Measurements from ENCODE around the gene PPP1R1A.
A peak's percentile ranks its signal among the peaks of the same experiment; 100 is the strongest.

PPP1R1A gene

DNA sequence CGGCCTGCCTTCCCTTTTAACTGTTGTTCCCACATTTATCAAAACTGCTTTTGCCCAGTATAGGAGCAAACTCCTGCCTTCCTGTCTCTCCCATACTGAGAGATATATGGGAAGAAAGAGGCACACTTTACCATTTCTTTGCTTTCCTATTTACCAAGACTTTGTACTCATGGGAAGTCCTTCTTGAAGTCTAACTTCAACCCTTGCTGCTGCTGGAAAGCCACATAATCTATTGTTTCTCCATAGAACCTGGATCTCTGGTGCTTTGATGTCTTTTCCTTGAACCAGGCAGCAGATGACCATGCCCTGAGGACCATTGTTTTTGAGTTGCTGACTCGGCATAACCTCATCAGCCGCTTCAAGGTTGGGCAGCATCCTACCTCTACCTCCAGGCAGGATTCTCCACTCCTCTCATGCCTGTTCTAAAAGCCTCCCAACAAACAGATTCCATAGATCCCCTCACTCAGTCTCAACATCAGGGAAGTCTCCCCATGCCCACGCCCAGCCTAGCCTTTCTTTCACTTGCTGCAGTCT, 18.4 kb downstream of the PPP1R1A start:
- no peak for DNase-seq

DNA sequence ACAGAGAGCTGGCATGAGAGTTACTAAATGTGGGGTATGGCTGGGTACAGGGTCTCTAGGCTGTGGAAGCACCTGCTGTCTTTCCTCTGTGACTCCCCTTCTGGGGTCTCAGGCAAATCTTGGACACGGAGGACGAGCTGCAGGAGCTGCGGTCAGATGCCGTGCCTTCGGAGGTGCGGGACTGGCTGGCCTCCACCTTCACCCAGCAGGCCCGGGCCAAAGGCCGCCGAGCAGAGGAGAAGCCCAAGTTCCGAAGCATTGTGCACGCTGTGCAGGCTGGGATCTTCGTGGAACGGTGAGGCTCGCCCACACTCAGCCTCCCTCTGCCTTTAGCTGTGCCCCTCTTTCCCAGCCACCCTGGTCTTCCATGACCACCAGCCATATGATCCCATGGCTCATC, 19.4 kb downstream of the PPP1R1A start:
- no peak for DNase-seq

DNA sequence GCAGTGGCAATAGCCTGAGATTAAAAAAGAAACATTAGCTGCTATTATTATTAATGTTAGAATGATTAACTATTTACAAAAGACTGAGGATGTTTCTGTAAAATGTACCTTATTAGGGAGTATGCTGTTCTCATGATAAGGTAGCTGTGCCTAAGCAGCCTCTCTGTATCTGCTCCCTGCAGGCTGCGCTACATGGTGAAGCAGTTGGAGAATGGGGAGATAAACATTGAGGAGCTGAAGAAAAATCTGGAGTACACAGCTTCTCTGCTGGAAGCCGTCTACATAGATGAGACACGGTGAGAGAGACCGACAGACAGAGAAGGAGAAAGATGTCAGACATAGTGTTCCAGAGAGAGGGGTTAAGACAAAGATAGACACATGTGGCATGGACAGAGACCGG, 21.7 kb downstream of the PPP1R1A start:
- no peak for DNase-seq

DNA sequence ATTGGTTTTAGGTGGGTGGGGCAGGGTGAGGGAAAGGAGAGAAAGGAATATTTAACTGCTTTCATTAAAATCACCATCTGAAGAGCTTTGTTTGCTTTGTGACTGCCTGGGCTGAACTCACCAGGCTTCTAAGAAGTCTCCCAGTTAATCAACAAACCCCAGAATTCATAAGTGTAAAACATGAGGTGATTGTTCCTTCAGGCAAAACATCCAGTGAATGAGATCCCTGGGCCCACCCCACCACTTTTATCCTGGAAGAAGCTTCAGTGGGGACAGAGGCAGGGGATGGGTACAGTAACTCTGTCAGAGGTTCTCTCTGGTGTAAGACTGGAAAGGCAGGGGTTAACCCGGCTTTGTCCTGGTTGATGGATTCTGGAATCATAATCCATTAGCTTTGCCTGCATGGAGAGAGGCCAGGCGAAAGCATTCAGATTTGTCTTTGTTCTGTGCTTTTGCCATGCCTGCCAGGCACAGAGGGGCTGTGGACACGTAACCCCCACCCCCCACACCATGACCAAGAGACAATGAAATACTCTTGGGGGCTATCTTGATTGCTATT, 22.4 kb downstream of the PPP1R1A start:
- DNase-seq = peak; percentile 73

DNA sequence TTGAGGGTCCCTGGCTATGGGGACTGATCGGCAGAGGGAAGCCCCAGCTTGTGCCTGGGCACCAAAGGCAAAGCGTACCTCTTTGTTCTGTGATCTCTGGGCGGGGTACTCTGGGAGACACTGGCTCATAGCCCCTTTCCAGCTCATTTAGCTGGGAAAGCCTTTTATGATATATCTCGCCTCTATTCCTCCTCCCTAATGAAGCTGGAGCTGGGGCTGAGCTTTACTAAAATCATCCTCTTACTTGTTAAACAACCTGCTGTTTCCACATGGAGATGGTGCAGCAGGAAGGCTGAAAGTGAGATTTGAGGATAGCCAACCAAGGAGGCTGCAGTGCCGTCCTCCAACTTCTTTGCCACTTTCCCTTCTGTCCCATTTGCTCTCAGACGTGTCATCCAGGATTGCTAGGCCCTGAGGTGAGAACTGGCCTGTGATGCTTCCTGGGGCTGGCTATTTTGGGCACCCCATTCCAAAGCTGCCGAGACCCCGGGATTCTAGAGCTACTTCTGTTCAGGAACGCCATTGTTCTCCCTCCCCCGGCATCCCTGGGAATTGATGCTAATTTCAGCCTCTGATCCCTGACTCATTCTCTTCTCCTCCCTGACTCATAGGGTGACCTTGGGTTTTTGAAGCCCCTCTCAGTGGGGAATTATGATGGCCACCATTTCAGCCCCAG, 23.0 kb downstream of the PPP1R1A start:
- no peak for DNase-seq

DNA sequence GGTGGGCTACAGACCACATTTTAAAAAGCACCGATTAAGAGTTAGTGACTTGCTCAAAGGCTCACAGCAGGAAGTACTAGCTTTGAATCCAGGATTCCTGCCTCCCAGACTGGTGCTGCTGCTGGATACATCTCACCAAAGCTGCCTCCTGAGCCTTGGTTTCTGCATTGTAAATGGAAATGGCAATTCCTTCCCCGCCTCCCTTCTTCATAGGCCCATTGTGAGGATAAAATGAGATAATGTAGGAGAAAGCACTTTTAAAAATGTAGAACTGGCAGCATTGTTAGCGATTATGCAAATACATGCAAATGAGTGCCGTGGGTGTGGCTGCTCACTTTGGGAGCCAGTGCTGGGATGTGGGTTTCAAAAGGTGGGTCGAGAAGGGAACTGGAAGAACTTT, 23.7 kb downstream of the PPP1R1A start:
- no peak for DNase-seq

DNA sequence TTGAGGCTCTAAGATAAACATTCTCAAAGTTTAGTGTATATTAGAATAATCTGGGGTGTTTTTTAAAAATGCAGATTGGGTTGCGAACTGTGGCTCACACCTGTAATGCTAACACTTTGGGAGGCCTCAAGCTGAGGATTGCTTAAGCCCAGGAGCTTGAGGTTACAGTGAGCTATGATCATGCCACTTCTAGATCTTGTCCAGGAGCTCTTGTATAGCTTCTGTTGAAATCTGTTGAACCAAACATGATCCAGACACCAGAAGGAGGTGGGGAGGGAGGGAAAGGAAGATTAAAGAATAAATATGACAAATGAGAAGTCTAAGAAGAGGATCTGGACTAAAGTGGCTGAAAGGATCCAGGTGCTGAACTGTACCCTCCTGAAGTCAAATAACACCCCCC, 24.7 kb downstream of the PPP1R1A start:
- DNase-seq = no peak

DNA sequence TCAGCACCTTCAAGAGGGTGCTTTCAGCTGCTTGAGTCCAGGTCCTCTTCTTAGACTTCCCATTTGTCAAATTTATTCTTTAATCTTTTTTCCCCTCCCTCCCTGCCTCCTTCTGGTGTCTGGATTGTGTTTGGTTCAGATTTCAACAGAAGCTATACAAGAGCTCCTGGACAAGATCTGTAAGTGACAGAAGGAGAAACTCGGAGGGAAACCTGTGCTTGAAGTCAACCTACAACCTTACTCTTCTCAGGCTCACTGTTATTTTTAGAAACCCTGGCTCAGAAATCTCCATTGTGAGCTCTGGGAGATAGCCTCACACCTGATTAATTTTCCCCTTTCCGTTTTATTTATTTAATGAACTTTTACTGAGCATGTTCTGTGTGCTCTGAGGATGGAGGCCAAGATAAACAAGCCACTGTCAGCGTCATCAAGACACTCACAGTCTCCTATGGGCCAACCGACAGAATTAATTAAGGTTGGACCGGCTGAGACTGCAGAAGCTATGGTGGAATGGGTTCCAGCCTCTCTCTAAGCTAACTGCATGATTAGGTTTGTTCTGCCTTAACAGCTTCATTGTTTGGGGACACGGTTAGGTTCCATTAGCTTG, 25.6 kb downstream of the PPP1R1A start:
- DNase-seq = no peak

DNA sequence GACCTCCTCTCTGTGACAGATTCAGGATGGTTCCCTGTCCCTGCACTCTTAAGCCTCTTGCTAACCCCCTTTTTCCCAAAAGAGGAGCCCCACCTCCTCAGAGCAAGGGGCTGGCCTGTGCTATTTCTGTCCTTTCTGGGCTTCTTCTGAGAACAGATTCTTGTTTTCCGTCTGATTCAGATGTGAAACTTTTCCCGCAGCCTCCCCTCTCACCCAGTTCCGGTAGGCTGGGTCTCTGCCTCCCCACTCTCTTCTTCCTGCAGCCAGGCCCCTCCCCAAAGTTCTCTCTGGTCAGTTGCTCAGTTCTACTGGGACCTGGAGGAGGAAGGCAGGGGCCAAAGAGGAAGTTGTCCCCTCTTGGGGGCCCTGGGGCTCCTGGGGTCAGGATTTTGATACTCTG, 27.3 kb downstream of the PPP1R1A start:
- DNase-seq = no peak

DNA sequence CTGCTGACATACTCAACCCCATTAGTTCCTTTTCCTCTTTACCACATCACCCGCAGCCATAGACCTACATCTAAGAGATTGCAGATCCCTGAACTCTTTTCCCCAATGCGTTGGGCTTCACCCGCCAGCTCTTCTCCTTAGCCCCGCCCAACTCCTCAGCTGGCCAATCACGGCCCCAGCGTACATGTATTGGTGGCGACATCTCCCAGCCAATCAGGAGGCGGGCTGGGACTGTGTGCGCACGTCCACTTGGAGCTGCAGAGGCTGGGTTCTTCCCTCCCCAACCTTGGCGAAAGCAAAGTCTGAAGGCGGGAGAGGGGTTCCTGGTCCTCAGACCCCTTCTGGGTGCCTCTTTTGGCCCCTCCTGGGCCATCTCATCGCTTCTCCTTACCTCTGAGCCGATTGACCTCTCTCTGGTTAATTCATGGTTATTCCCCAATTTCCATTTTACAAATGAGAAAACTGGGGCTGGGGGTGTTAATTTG, 28.0 kb downstream of the PPP1R1A start:
- DNase-seq = peak; percentile 89

DNA sequence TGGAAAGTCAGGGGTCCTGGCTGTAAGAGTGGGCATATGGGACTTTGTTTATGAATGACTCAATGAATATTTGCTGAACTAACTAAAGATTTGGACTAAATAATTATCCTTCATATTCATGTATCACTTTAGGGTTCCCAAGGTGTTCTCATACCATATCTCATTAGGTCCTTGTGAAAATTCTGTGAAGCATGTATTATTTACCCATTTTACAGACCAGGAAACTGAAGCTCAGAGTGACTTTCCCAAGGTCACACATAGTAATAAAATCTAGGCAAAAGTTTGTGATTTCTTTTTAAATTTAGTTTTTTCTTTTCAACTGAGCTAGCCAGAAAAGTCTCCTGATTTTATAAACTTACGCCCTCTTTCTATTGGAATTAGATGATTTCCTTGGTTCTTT, 29.7 kb downstream of the PPP1R1A start:
- DNase-seq = no peak

DNA sequence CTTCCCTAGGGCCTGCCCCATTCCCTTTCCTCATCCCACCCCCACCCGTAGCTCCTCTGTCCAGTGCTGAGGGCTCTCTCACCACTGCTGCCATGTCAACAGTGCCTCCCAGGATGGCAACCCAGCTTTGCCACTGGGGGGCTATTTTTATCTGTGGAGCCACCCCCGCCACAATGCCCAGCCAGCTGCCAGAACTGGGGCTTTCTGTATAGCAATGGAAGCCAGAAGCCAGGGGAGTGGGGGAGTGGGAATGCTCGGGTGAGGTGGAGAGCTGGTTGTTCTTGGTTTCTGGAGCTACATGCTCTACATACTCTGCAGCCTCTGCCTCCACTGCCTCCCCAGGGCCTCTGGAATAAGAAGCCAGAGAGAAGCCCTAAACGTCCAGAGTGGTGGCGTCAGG, 30.1 kb downstream of the PPP1R1A start:
- DNase-seq = no peak

DNA sequence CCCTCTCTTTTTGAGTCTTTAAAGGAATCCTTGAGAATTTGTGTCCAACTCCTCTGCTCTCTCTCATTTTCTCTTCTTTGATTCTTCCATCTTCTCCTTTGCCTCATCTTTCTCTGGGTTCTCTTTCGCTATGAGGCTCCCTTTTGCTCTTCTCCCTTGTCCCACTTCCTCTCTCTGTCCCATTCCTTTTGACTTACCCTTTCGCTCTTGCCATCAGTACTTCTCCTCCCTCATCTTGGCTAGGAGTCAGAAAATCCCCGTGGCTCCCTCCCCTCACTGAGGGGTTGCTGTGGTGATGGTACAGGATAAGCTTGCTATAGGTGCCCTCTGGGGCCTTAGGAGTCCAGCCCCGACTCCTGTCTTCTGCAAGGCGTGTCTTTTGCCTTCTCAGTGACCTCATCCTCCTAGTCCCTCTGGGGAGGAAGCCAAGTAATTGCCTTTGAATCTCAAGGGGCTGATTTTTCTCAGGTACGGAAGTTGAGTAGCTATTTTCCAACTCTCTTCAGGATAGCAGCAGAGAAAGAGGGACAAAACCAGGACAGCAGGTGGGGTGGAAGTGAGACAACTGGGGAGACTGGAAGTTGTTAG, 32.7 kb downstream of the PPP1R1A start:
- DNase-seq = no peak

DNA sequence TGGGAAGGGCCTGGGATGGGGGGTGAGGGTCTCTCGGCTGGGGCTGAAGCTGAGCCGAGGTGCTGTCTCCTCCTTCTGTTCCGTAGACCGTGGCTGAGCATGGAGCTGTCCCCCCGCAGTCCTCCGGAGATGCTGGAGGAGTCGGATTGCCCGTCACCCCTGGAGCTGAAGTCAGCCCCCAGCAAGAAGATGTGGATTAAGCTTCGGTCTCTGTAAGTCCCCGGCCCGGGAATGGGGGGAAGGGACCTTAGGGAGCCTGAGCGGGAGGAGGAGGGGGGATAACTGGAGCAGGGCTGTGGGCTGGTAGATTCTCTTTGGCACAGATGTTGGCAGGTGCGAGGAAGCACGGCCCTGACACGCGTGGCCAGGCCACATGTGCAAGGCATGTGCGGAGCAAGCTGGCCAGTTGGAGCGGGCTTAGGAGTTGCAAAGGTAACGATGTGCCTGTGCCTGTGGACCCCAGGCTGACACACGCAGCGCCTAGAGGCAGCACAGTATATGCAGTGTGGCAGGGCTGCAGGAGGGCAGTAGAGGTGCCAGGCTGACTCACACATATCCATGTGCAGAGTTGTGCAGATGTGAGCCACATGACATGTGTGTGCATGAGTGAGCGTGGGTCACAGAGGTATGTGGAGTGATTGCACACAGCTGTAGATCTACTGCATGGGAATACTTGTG, 38.5 kb downstream of the PPP1R1A start:
- no peak for DNase-seq

DNA sequence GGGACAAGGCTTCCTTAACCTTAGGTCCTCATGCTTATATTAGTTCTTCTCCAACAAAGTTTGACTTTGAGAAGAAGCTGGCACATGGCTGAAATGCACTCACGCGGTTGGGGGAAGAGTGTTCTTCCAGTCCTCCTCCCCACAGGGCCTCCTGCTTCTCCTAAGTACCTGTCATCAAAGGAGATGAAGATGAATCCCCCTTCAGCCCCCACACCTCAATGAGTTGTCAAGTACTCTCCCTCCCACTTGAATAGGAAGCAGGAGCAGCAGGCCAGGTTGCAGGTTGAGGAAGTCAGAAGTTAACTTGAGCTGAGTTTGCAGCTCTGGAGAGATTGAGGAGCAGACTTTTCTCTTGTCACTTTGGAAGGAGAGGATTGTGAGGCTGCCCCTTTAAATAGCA, 41.9 kb downstream of the PPP1R1A start:
- no peak for DNase-seq

DNA sequence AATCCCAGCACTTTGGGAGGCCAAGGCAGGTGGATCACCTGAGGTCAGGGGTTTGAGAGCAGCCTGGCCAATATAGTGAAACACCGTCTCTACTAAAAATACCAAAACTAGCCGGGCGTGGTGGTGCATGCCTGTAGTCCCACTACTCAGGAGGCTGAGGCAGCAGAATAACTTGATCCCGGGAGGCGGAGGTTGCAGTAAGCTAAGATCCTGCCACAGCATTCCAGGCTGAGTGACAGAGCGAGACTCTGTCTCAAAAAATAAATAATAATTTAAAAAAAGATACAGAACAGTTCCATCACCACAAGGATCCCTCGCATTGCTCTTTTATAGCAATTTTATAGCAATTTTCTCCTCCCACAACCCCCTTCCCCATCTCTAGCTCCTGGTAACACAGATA, 43.7 kb downstream of the PPP1R1A start:
- no peak for DNase-seq

DNA sequence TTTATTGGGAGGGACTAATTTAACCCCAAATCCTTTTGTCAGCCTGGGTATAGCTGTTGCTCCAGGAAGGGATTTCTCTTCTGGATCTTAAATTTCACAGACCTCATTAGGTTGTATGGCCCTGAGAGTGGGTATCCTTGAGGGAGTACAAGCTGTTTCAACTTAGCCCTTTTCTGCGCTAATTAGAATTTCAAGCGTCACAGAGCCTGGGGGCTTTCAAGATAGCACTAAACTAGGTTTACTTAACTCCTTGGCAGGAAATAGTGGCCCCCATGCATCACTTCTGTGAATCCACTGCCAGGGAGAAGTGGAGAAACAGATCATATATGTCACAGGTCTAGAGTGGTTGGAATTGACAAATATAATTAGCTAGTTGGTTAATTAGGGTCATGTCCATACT, 44.9 kb downstream of the PPP1R1A start:
- no peak for DNase-seq

DNA sequence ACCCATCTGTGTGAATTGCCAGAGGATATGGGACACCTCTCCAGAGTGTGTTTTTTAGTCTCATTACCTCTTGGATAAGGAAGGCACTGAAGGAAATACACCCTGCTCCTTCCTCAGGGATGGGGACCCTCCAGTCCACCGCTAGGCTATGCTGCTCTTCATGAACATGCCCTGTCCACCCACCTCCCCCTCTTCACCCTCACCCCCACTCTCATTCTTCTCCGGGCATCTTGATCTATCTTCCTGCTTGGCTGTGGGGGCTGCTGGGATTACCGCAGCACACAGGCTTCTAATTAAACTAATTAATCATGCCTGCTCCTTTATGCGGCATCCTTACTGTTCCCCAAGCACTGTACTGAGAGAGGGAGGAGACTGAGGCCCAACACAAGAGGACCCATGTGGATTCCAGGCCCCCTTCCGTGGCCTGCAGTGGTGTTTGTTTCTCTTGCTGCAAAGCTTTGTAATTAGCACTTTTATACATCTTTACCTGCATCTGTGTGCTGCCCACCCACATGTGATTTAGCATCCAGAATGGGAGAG, 46.6 kb downstream of the PPP1R1A start:
- peak; percentile 20 for DNase-seq

DNA sequence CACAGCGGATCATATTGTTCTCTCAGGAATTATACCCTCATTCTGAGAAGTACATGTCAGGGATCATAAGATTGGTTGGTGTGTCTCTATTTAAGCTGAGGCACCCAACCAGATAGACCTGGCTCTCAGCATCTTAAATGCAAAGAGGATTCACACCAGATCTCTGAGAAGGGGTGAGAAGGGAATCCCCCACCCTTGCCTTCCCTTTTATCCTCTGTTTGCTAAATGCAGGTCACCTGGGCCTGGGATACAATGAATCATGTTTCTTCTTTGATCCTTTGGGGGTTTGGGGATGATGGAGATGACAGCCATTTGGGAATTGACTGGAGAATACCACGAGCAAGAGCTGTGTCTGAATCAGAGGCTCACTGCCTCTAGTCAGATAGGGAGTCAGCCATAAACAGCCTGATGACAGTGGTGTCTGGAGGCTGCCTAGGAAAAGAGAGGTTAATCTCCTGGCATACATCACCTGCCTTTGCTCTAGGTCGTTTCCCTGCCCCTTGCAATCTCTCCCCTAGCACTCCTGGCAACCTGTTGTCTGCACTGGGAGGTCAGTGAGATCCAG, 50.2 kb downstream of the PPP1R1A start:
- DNase-seq = no peak

DNA sequence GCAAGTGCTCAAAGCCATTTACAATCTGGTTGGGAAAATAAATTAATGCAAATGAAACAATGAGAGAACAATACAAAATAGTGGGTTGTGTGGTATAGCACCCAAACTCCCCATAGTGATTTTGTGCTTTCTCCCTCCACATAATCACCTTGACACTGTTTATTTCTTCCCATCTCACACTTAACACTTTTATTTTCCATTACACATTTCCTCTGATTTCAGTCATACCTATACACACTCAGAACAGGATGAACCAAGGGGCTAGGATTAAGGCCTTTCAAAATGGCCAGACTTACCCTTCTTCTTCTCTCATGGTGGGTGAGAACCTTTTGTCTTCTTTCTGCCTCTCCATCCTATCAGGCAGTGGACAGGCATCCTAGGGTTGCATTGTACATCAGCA, 53.0 kb downstream of the PPP1R1A start:
- DNase-seq = no peak

DNA sequence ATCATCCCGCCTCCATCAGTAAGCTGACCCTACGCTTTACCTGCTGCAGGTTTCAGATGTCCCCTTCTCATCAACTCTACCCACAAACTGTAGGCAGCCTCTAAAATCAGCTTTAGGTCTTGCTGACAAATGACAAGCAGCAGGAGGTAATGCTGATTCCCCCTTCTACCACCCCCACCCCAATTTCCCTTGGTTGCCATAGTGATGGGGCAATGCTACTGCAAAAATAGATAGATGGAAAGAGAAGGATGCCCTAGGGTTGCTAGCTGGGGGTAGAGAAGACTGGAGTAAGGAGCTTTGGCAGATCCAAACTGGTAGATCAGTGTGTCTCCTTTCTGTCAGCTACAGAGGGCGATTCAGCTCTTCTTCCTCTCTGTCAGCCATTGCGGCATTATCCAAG, 58.9 kb downstream of the PPP1R1A start:
- DNase-seq = no peak
